ENCODE data around the gene CDK18. TPM values are rescaled to one million over a fixed set of nuclear protein-coding genes. Genes with fewer than 3 reads are reported as not detected.
A peak's percentile ranks its signal among the peaks of the same experiment; 100 is the strongest.

Gene CDK18
- total and polyA plus RNA-seq, 2 of the 8 experiments (the other 6 are each of a cell fraction or from before 2014, with no cell fraction given) = 31.2 to 44.0 TPM

GRCh38 chr1:205530116-205530515 is 25.6 kb downstream of the CDK18 start:
- no peak overlapping the region for H2BK20ac ChIP-seq (ENCODE audit: low read length)
- H3K9ac ChIP-seq (replicated peaks in 1 of 4; ENCODE audit: extremely low read depth in 1 of 4, low read depth in 3 of 4, low read length in 3 of 4) = no peak overlapping the region
- H3K9me3 ChIP-seq (ENCODE audit: insufficient read depth in 2 of 2, low read depth in 1 of 2, low read length in 1 of 2) = no peaks in the 10 kb centered on the region
- no peak overlapping the region; the same call in 1 of the 2 replicates for H2BK5ac ChIP-seq (ENCODE audit: low read depth, low read length)
- no peak overlapping the region for H4K8ac ChIP-seq (ENCODE audit: extremely low read depth, insufficient read depth, low read length)
- peaks cover 0 to 10% (median 2%) of the 10 kb centered on the region in 4 experiments; a peak in 4 of 7 replicates for H3K4me1 ChIP-seq (replicated peaks in 1 of 4; ENCODE audit: control insufficient read depth in 3 of 4, insufficient read depth in 4 of 4, low read length in 3 of 4)
- no peak overlapping the region for H3K4ac ChIP-seq (replicated peaks; ENCODE audit: insufficient read length, low read depth, low read length)
- no peak overlapping the region for H2AFZ ChIP-seq (ENCODE audit: low read length)
- no peak overlapping the region for H4K5ac ChIP-seq (ENCODE audit: insufficient read length, low read depth, low read length)
- no peaks in the 10 kb centered on the region for H3K79me2 ChIP-seq (ENCODE audit: control insufficient read depth in 1 of 2, insufficient read depth in 2 of 2, low read length in 2 of 2)
- no peaks in the 10 kb centered on the region for H3K79me1 ChIP-seq (ENCODE audit: low read depth, low read length)
- no peak overlapping the region for H3K4me2 ChIP-seq (ENCODE audit: insufficient read depth in 1 of 2, low read depth in 2 of 2, low read length in 2 of 2)
- no peak overlapping the region for H2BK15ac ChIP-seq (ENCODE audit: low read length)
- CTCF ChIA-PET (ENCODE audit: partially characterized antibody) = interaction anchor here (1.1 to 47.3 kb wide), 22 partner anchors 7 to 258 kb away, joined by 3 to 1626 read pairs (median 10); partner anchors contain the start of genes CDK18 and ELK4
- no peak overlapping the region for H2BK120ac ChIP-seq (replicated peaks; ENCODE audit: low read depth, low read length)
- DNase-seq (ENCODE audit: low read depth in 1 of 2, low spot score in 2 of 2) (no peak), FAIRE-seq (no peak)
- POLR2A ChIA-PET (ENCODE audit: partially characterized antibody) = interaction anchor here (1.4 to 2.8 kb wide), 3 partner anchors 11 to 80 kb away, joined by 5 to 9 read pairs (median 5); no protein-coding TSS in a partner anchor
- H2AK5ac ChIP-seq (ENCODE audit: low read depth, low read length) = no peak overlapping the region
- H3K23me2 ChIP-seq (ENCODE audit: low read depth, low read length) = no peaks in the 10 kb centered on the region; the same call in 1 of the 2 replicates
- no peaks in the 10 kb centered on the region; a peak in 2 of 7 replicates for H3K27me3 ChIP-seq (replicated peaks in 1 of 4; ENCODE audit: control insufficient read depth in 3 of 4, extremely low read depth in 1 of 4, insufficient read depth in 3 of 4, low read length in 3 of 4)
- no peak overlapping the region for H3K27ac ChIP-seq (ENCODE audit: low read depth, low read length)
- peaks cover 5 to 18% (median 9%) of the 10 kb centered on the region in 4 experiments; a peak in 5 of 8 replicates for H3K36me3 ChIP-seq (ENCODE audit: control insufficient read depth in 2 of 4, insufficient read depth in 4 of 4, low read length in 3 of 4)
- 0 out of 2 replicates have a peak overlapping the region, but pooled peaks have one; percentile 1 for H2BK12ac ChIP-seq (ENCODE audit: low read depth, low read length)
- WGBS, 2 experiments (ENCODE audit: extremely low coverage in 1 of 2, insufficient coverage in 1 of 2, insufficient read length in 1 of 2, insufficient replicate concordance in 2 of 2, low coverage in 1 of 2, low lambda C conversion rate in 2 of 2, missing lambda C conversion rate in 1 of 2) = 85% methylated on average over 6 of the region's 6 CpGs; no CpG with 5 or more reads in 1 of the 2 experiments
- no peak overlapping the region for H3K18ac ChIP-seq (ENCODE audit: extremely low read depth, low read length)
- H3K4me3 ChIP-seq (ENCODE audit: extremely low read depth in 1 of 4, insufficient read depth in 2 of 4, low read depth in 3 of 4, low read length in 4 of 4) = no peak overlapping the region
- H3K14ac ChIP-seq (ENCODE audit: insufficient read length) = no peak overlapping the region
- H4K20me1 ChIP-seq (replicated peaks in 1 of 2; ENCODE audit: control insufficient read depth in 1 of 2, insufficient read depth in 2 of 2, low read length in 2 of 2) = peaks cover 4 to 5% of the 10 kb centered on the region in 2 experiments
- H3K23ac ChIP-seq (ENCODE audit: insufficient read length) = no peak overlapping the region
- H3K56ac ChIP-seq (replicated peaks; ENCODE audit: insufficient read length, low read depth, low read length) = no peak overlapping the region
- no peak overlapping the region for H4K91ac ChIP-seq (replicated peaks; ENCODE audit: insufficient read length, low read length)
- TF ChIP-seq CHD2 (IDR thresholded peaks at IDR 0.05; ENCODE audit: low read length) (no peak), EZH2 (IDR thresholded peaks at IDR 0.05; ENCODE audit: low read depth, low read length, severe bottlenecking) (no peak), KDM1A (IDR thresholded peaks at IDR 0.05; ENCODE audit: borderline replicate concordance, low read length) (no peak), RBBP5 (IDR thresholded peaks at IDR 0.05; ENCODE audit: borderline replicate concordance, low read depth, low read length) (no peak), GABPA (IDR thresholded peaks at IDR 0.05; ENCODE audit: borderline replicate concordance, insufficient read depth, low read length) (no peak), PHF8 (conservative IDR thresholded peaks at IDR 0.05; ENCODE audit: low read depth, low read length) (no peak), CBX5 (IDR thresholded peaks at IDR 0.05; ENCODE audit: low read depth, low read length) (no peak), NRF1 (IDR thresholded peaks at IDR 0.05; ENCODE audit: low read depth, low read length) (no peak), MAFK (IDR thresholded peaks at IDR 0.05; ENCODE audit: low read depth, low read length) (no peak), MAX (IDR thresholded peaks at IDR 0.05) (no peak), SP1 (IDR thresholded peaks at IDR 0.05; ENCODE audit: low read depth, low read length) (no peak), ZNF274 (IDR thresholded peaks at IDR 0.05; ENCODE audit: borderline replicate concordance, extremely low read depth, low read length) (no peak)
